ENCODE results near the gene SLC22A16.
"Not testable (repeated sequence)": the region's sequence is repeated elsewhere in the genome, so short reads cannot be mapped to it uniquely, and the experiment has no call there.

SLC22A16 gene

DNA sequence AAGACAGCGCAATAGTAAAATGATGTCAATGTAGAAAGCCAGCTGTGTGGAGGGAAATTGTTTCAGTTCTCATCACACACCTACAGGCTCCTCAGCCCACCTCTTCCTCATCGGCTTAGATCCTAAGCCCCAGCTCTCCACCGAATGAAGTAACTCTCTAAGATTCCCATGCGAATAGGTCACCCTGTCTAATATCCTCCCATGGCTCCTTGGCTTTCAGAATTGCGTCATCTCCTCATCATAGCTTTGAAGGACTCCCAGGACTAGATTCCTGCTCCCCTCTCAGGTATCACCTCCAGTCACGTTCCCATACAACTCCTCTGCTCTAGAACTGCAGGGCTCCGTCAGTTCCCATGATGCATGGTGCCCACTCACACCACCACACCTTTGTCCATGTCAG, 16.2 kb upstream of the SLC22A16 start:
- Histone ChIP-seq H3K27ac (no peak overlapping the region), H3K36me3 (replicated peaks) (no peaks in the 10 kb centered on the region), H3K4me3 (ENCODE audit: low read depth, low read length) (no peak overlapping the region), H3K27me3 (replicated peaks) (no peaks in the 10 kb centered on the region)
- DNase-seq = no peak
- TF ChIP-seq CTCF (IDR thresholded peaks at IDR 0.05; ENCODE audit: low read depth, low read length, missing control alignments) = no peak
- in situ Hi-C loops (cut with HindIII; ENCODE audit: low pct_ligation_motif_present, low sequenced_read_pairs) = no loop called here

- Histone ChIP-seq H3K27ac (no peak overlapping the region), H3K36me3 (replicated peaks) (no peaks in the 10 kb centered on the region), H3K27me3 (replicated peaks) (no peaks in the 10 kb centered on the region), H3K4me3 (ENCODE audit: low read depth, low read length) (no peak overlapping the region)
- in situ Hi-C loops (cut with HindIII; ENCODE audit: low pct_ligation_motif_present, low sequenced_read_pairs) = no loop called here
- no peak for TF ChIP-seq CTCF (IDR thresholded peaks at IDR 0.05; ENCODE audit: low read depth, low read length, missing control alignments)
- peak; percentile 20 for DNase-seq
Measured at GRCh38 chr6:110491644-110492317, 15.4 kb upstream of the SLC22A16 start.

- TF ChIP-seq CTCF (IDR thresholded peaks at IDR 0.05; ENCODE audit: low read depth, low read length, missing control alignments) = no peak
- H3K27me3 ChIP-seq (replicated peaks) = no peaks in the 10 kb centered on the region
- no peak overlapping the region for H3K27ac ChIP-seq
- no peak for DNase-seq
- in situ Hi-C loops (cut with HindIII; ENCODE audit: low pct_ligation_motif_present, low sequenced_read_pairs) = no loop called here
- no peak overlapping the region for H3K4me3 ChIP-seq (ENCODE audit: low read depth, low read length)
- no peaks in the 10 kb centered on the region for H3K36me3 ChIP-seq (replicated peaks)
Measured at GRCh38 chr6:110491299-110491643, 14.9 kb upstream of the SLC22A16 start.

DNA sequence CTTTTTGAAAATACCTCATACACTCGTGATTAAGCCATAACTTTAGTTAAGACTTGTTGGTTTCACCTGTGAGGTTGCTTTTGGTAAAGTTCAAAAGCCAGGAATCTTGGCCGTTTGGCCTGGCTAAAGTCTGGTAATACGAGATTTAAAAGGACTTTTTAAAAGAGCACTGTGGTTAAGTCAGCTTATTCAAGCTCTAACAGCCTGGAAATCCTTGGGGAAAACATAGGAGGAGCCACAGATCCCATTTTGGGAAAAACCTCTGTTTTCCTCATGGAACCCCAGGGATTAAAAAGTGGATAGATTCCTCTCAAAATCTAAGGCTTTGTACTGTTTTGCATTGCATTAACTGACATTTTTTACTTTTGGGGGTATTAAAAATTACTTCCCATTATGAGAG, 13.7 kb upstream of the SLC22A16 start:
- Histone ChIP-seq H3K4me3 (ENCODE audit: low read depth, low read length) (no peak overlapping the region), H3K36me3 (replicated peaks) (no peaks in the 10 kb centered on the region), H3K27ac (no peak overlapping the region), H3K27me3 (replicated peaks) (no peaks in the 10 kb centered on the region)
- no peak for TF ChIP-seq CTCF (IDR thresholded peaks at IDR 0.05; ENCODE audit: low read depth, low read length, missing control alignments)
- no peak for DNase-seq
- in situ Hi-C loops (cut with HindIII; ENCODE audit: low pct_ligation_motif_present, low sequenced_read_pairs) = no loop called here

- H3K27me3 ChIP-seq (replicated peaks) = no peaks in the 10 kb centered on the region
- no peak for DNase-seq
- no peak overlapping the region for H3K27ac ChIP-seq
- no peak for TF ChIP-seq CTCF (IDR thresholded peaks at IDR 0.05; ENCODE audit: low read depth, low read length, missing control alignments)
- in situ Hi-C loops (cut with HindIII; ENCODE audit: low pct_ligation_motif_present, low sequenced_read_pairs) = no loop called here
- H3K36me3 ChIP-seq (replicated peaks) = no peaks in the 10 kb centered on the region
- no peak overlapping the region for H3K4me3 ChIP-seq (ENCODE audit: low read depth, low read length)
Measured at GRCh38 chr6:110488606-110489190, 12.3 kb upstream of the SLC22A16 start.

DNA sequence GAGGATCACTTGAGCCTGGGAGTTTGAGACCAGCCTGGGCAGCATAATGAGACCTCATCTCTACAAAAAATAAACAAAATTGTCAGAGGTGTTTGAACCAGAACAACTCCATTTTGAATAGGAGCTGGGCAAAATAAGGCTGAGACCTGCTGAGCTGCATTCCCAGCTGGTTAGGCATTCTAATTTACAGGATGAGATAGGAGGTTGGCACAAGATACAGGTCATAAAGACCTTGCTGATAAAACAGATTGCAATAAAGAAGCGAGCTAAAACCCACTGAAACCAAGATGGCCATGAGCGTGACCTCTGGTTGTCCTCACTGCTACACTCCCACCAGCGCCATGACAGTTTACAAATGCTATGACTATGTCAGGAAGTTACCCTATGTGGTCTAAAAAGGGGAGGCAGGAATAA, 11.6 kb upstream of the SLC22A16 start:
- in situ Hi-C loops (cut with HindIII; ENCODE audit: low pct_ligation_motif_present, low sequenced_read_pairs) = not testable (repeated sequence)

More for the DNA sequence above, 11.6 kb upstream of the SLC22A16 start:
- not testable (repeated sequence) for H3K27me3 ChIP-seq (replicated peaks); H3K36me3 ChIP-seq (replicated peaks); H3K27ac ChIP-seq; DNase-seq; H3K4me3 ChIP-seq (ENCODE audit: low read depth, low read length)
